Purkinje cell (primary cell): ENCODE results near the gene CTBS. TPM values are rescaled to one million over a fixed set of nuclear protein-coding genes. Genes with fewer than 3 reads are reported as not detected.

Experiments used
- polyA plus RNA-seq: library from polyadenylated mRNA; unstranded; fragments of >200 nt; fragmentation: Nextera tagmentation; gene quantifications from 2 replicates; pipeline ENCODE4 v1.2.1, GENCODE V29; 2014

Gene CTBS
- 4.1 and 7.0 TPM in 2 replicates for polyA plus RNA-seq

GRCh38 chr1:84573967-84574842, at the start of gene CTBS:
CTBS (minus strand) TSS chr1:84574440; CDS start chr1:84574415, 25 bp downstream.

GRCh38 chr1:84506002-84506728, 68.1 kb downstream of the CTBS start, which contains the start of the genes GNG5 and SPATA1:
GNG5 (minus strand) TSS chr1:84506581; CDS start chr1:84506091, 490 bp downstream.
SPATA1 (plus strand) TSS chr1:84506386; CDS start chr1:84516360, 9,974 bp downstream.

Other genes with a start within 250 kb of the CTBS start
- 3.1 TPM in 1 of 2 replicates, not detected in the other for gene DNASE2B, start 176.0 kb downstream of the CTBS start, polyA plus RNA-seq
- 27.1 and 34.0 TPM in 2 replicates for gene RPF1, start 95.2 kb downstream of the CTBS start, polyA plus RNA-seq
- gene SPATA1, start 68.1 kb downstream of the CTBS start, polyA plus RNA-seq = 0.41 TPM in 1 of 2 replicates, not detected in the other
- gene GNG5, start 67.9 kb downstream of the CTBS start, polyA plus RNA-seq = 43.3 and 44.1 TPM in 2 replicates
- gene SSX2IP, start 116.0 kb upstream of the CTBS start, polyA plus RNA-seq = 34.4 and 45.4 TPM in 2 replicates